GM23338 (cell line): Measurements from ENCODE around the gene CD59.
A peak's percentile ranks its signal among the peaks of the same experiment; 100 is the strongest.

Experiments used
- CTCF ChIP-seq, 2 experiments: fragments of 200-600 bp in 1 of 2; sonication (generic) in 1 of 2; conservative IDR thresholded peaks; 2 replicates each; pipeline versions ENCODE4 v1.5.1 to v1.6.1; 2016 to 2017; ENCODE audit warnings: antibody characterized with exemption in 2 of 2, low read depth in 2 of 2, mild to moderate bottlenecking in 2 of 2, moderate library complexity in 1 of 2
- EZH2 ChIP-seq: fragments of 200-600 bp; sonication (generic); IDR thresholded peaks from one replicate; pipeline ENCODE4 v1.8.0; 2017; ENCODE audit warnings: antibody characterized with exemption, mild to moderate bottlenecking, low read depth; ENCODE audit not compliant: unreplicated experiment
- NANOG ChIP-seq: IDR thresholded peaks from 2 replicates; pipeline ENCODE4 v1.6.1; 2016; ENCODE audit warnings: antibody characterized with exemption, borderline replicate concordance

GRCh38 chr11:33682446-33682845 is 53.8 kb downstream of the CD59 start:
- peak; percentile 29 to 77 for TF ChIP-seq CTCF (conservative IDR thresholded peaks at IDR 0.05; ENCODE audit: low read depth in 2 of 2)
- no peak for TF ChIP-seq EZH2
- no peak for TF ChIP-seq NANOG
